CD14-positive monocyte (primary cell): ENCODE results near the gene SAT1. TPM values are rescaled to one million over a fixed set of nuclear protein-coding genes. Genes with fewer than 3 reads are reported as not detected.
A peak's percentile ranks its signal among the peaks of the same experiment; 100 is the strongest.

ENCODE experiments used
- DNase-seq, 3 donors: peaks; one replicate each; pipeline ENCODE4 v3.0.0-alpha.2; 2011 to 2022
- H2AFZ ChIP-seq: 2 replicates; pipeline ENCODE4 v1.6.0; 2012; ENCODE audit warnings: mild to moderate bottlenecking, low read depth, low read length, inconsistent platforms; ENCODE audit not compliant: insufficient read depth, poor library complexity, severe bottlenecking
- H3K27ac ChIP-seq, 2 donors: 1 replicate in 1 of 2; 2 replicates in 1 of 2; pipeline ENCODE4 v1.5.1; 2012 to 2013; ENCODE audit warnings: low read length in 2 of 2, control low read depth in 1 of 2, inconsistent platforms in 1 of 2, low read depth in 1 of 2, mild to moderate bottlenecking in 1 of 2
- H3K27me3 ChIP-seq, 2 donors: one replicate each; pipeline versions ENCODE4 v1.6.0 to v1.6.1; 2011 to 2013; ENCODE audit warnings: low read length in 2 of 2; ENCODE audit not compliant: control insufficient read depth in 2 of 2, insufficient read depth in 2 of 2
- H3K36me3 ChIP-seq, 2 donors: replicated peaks in 1 of 2; 1 replicate in 1 of 2; 2 replicates in 1 of 2; pipeline versions ENCODE4 v1.5.1 to v1.6.1; 2012 to 2013; ENCODE audit warnings: low read length in 2 of 2, control low read depth in 1 of 2, inconsistent platforms in 1 of 2, mild to moderate bottlenecking in 1 of 2; ENCODE audit not compliant: insufficient read depth in 2 of 2, control insufficient read depth in 1 of 2
- H3K4me1 ChIP-seq, 2 donors: 1 replicate in 1 of 2; 2 replicates in 1 of 2; pipeline versions ENCODE4 v1.5.1 to v1.6.1; 2012 to 2013; ENCODE audit warnings: low read length in 2 of 2, control low read depth in 1 of 2, inconsistent platforms in 1 of 2, mild to moderate bottlenecking in 1 of 2, moderate library complexity in 1 of 2; ENCODE audit not compliant: insufficient read depth in 2 of 2, control insufficient read depth in 1 of 2
- H3K4me2 ChIP-seq: replicated peaks from 2 replicates; pipeline ENCODE3; 2012; ENCODE audit warnings: low read length, moderate library complexity, mild to moderate bottlenecking; ENCODE audit not compliant: poor library complexity, severe bottlenecking; ENCODE audit errors: extremely low read depth
- H3K4me3 ChIP-seq, 3 experiments: fragments of 200-600 bp in 1 of 3; sonication (generic) in 1 of 3; replicated peaks in 1 of 3; 1 replicate in 2 of 3; 2 replicates in 1 of 3; pipeline ENCODE4 v1.5.1; 2011 to 2013; ENCODE audit warnings: low read length in 3 of 3, mild to moderate bottlenecking in 3 of 3, control low read depth in 2 of 3, low read depth in 2 of 3, inconsistent platforms in 1 of 3, moderate library complexity in 1 of 3
- H3K79me2 ChIP-seq: 2 replicates; pipeline ENCODE4 v1.6.0; 2012; ENCODE audit warnings: mild to moderate bottlenecking, control low read depth, inconsistent platforms, low read length, moderate library complexity; ENCODE audit not compliant: insufficient read depth
- H3K9ac ChIP-seq: 2 replicates; pipeline ENCODE4 v1.6.0; 2017; ENCODE audit warnings: low read length, mild to moderate bottlenecking; ENCODE audit not compliant: insufficient read depth, poor library complexity, severe bottlenecking
- H3K9me3 ChIP-seq, 2 donors: replicated peaks in 1 of 2; 1 replicate in 1 of 2; 2 replicates in 1 of 2; pipeline versions ENCODE4 v1.5.1 to v1.6.1; 2012 to 2013; ENCODE audit warnings: low read length in 2 of 2, control low read depth in 1 of 2; ENCODE audit not compliant: control insufficient read depth in 1 of 2, insufficient read depth in 1 of 2
- H4K20me1 ChIP-seq: 2 replicates; pipeline ENCODE4 v1.6.0; 2012; ENCODE audit warnings: mild to moderate bottlenecking, low read length, control low read depth, moderate library complexity; ENCODE audit not compliant: insufficient read depth
- H3K27ac Mint-ChIP-seq, 7 donors: one replicate each; pipeline ENCODE4 v1.8.0; 2020; ENCODE audit warnings: mild to moderate bottlenecking in 7 of 7, mixed read lengths in 7 of 7, moderate library complexity in 6 of 7, inconsistent platforms in 2 of 7
- H3K27me3 Mint-ChIP-seq, 3 donors: one replicate each; pipeline ENCODE4 v1.8.0; 2021 to 2022; ENCODE audit warnings: low read depth in 3 of 3, mild to moderate bottlenecking in 3 of 3, mixed read lengths in 3 of 3, moderate library complexity in 3 of 3, inconsistent platforms in 1 of 3
- H3K36me3 Mint-ChIP-seq, 2 donors: one replicate each; pipeline ENCODE4 v1.8.0; 2020; ENCODE audit warnings: mixed read lengths in 2 of 2, inconsistent platforms in 1 of 2, mild to moderate bottlenecking in 1 of 2
- H3K4me1 Mint-ChIP-seq: one replicate; pipeline ENCODE4 v1.8.0; 2020; ENCODE audit warnings: mild to moderate bottlenecking, mixed read lengths
- H3K4me3 Mint-ChIP-seq, 2 donors: one replicate each; pipeline ENCODE4 v1.8.0; 2020; ENCODE audit warnings: mild to moderate bottlenecking in 2 of 2, mixed read lengths in 2 of 2, moderate library complexity in 1 of 2
- H3K9me3 Mint-ChIP-seq, 7 donors: one replicate each; pipeline ENCODE4 v1.8.0; 2020 to 2022; ENCODE audit warnings: mixed read lengths in 7 of 7, mild to moderate bottlenecking in 6 of 7, moderate library complexity in 6 of 7, inconsistent platforms in 2 of 7
- WGBS: methylation state at CpG from one replicate; pipeline ENCODE4 v1.1.5; 2013; ENCODE audit warnings: missing lambda C conversion rate; ENCODE audit not compliant: insufficient coverage; 5-methylcytosine and 5-hydroxymethylcytosine counted together
- intact Hi-C, 2 donors: fragments of 100-400 bp; cut with micrococcal nuclease; formaldehyde crosslinking; loops; one replicate each; pipeline versions ENCODE4 v1.15.0 to v1.15.1; 2023
- polyA plus RNA-seq, 3 donors: library from polyadenylated mRNA; depleted of rRNA in 1 of 3; unstranded in 2 of 3; stranded (reverse) in 1 of 3; fragments of 300-500 nt in 2 of 3; fragments of >200 nt in 1 of 3; fragmentation: Illumina TruSeq in 2 of 3; gene quantifications; 1 replicate in 2 of 3; 2 replicates in 1 of 3; pipeline ENCODE4 v1.2.3, GENCODE V29; 2012 to 2021
- TF ChIP-seq, protein P1 (sequence below): fragments of 200-600 bp; IDR thresholded peaks from one replicate; pipeline ENCODE4 v1.8.0; 2022; ENCODE audit warnings: antibody characterized with exemption, mild to moderate bottlenecking

The SAT1 gene
- polyA plus RNA-seq, 3 donors = 897 to 7,815 (median 970) TPM

DNA sequence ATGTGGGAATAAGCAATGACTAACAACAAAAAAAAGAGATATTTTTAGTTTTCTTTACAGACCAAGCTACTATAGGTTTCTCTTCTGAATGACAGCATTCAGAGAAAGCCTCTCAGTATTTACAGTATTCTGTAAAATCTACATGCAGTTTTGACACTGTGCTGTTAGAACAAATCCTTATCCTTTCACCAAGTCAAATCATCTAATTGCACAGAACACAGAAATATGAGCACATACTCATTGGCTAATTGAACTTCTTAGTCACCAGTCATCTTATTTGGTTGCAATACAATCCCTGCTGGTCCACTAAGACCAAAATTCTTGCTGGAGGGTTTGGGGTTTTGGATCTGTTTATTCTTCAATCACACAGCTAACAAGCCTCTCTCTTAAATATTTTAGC, 45.6 kb upstream of the SAT1 start:
- Histone ChIP-seq H3K79me2 (peaks cover 77% of the 10 kb centered on the region), H3K4me3 (no peak overlapping the region), H3K9ac (no peak overlapping the region), H3K4me2 (no peak overlapping the region), H3K9me3 (no peaks in the 10 kb centered on the region), H3K4me1 (peaks cover 28% of the 10 kb centered on the region in 2 donors), H3K36me3 (peaks cover 3 to 7% of the 10 kb centered on the region in 2 donors), H3K27ac (no peak overlapping the region), H2AFZ (no peak overlapping the region), H4K20me1 (no peaks in the 10 kb centered on the region), H3K27me3 (no peaks in the 10 kb centered on the region)
- Mint-ChIP-seq H3K4me3 (no peak overlapping the region), H3K4me1 (peaks cover 35% of the 10 kb centered on the region), H3K9me3 (peaks cover 0 to 5% (median 0%) of the 10 kb centered on the region in 7 donors), H3K36me3 (peaks cover 0 to 12% of the 10 kb centered on the region in 2 donors), H3K27me3 (peaks cover 0 to 3% (median 2%) of the 10 kb centered on the region in 3 donors), H3K27ac (peak overlapping the region in 4 of 7 donors; percentile 24 to 82 (median 61))
- intact Hi-C loops = no loop called here
- TF ChIP-seq, protein P1, sequence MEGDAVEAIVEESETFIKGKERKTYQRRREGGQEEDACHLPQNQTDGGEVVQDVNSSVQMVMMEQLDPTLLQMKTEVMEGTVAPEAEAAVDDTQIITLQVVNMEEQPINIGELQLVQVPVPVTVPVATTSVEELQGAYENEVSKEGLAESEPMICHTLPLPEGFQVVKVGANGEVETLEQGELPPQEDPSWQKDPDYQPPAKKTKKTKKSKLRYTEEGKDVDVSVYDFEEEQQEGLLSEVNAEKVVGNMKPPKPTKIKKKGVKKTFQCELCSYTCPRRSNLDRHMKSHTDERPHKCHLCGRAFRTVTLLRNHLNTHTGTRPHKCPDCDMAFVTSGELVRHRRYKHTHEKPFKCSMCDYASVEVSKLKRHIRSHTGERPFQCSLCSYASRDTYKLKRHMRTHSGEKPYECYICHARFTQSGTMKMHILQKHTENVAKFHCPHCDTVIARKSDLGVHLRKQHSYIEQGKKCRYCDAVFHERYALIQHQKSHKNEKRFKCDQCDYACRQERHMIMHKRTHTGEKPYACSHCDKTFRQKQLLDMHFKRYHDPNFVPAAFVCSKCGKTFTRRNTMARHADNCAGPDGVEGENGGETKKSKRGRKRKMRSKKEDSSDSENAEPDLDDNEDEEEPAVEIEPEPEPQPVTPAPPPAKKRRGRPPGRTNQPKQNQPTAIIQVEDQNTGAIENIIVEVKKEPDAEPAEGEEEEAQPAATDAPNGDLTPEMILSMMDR = no peak
- DNase-seq = peak; percentile 16 to 50 (median 43)

DNA sequence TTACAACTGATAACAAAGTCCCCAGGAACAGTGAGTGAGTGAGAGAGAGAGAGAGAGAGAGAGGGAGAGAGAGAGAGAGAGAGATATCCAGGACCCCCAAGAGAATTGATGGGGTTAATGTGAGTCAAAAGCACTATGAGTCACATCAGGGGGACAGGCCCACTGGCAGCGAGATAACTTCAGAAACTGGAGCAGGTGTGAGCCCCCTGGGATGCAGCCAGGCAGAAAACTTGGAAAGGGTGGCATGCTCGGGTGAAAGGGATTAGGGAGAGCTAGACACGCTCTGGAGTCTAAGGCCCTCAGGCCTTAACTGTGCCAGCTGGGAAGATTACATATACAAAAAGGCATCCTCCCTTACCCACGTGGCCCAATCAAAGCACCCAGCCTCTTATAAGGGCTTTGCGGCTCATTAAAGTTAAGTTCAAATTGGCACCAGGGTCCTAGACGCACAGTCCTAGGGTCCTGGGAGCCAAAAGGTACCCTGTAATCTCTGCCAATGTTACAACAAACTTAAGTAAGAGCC, 40.7 kb upstream of the SAT1 start:
- Histone ChIP-seq H3K79me2 (peaks cover 56% of the 10 kb centered on the region), H3K27me3 (no peaks in the 10 kb centered on the region), H4K20me1 (no peaks in the 10 kb centered on the region), H2AFZ (no peak overlapping the region), H3K27ac (peak overlapping the region; percentile 94 to 95), H3K36me3 (no peaks in the 10 kb centered on the region), H3K4me2 (peak overlapping the region; percentile 78), H3K9ac (peak overlapping the region; percentile 82), H3K9me3 (no peaks in the 10 kb centered on the region), H3K4me1 (peaks cover 21 to 23% of the 10 kb centered on the region in 2 donors), H3K4me3 (peak overlapping the region; percentile 69 to 86 (median 70))
- no CpG with 5 or more reads among the region's 6 CpGs for WGBS
- TF ChIP-seq, protein P1 = no peak
- peaks cover 0 to 2% of the 10 kb centered on the region in 2 donors for H3K36me3 Mint-ChIP-seq
- peak overlapping the region; percentile 85 to 89 for H3K4me3 Mint-ChIP-seq
- peaks cover 37% of the 10 kb centered on the region for H3K4me1 Mint-ChIP-seq
- peak in 1 of 3 donors; percentile 13 for DNase-seq
- H3K9me3 Mint-ChIP-seq = peaks cover 0 to 10% (median 0%) of the 10 kb centered on the region in 7 donors
- H3K27ac Mint-ChIP-seq = peak overlapping the region; percentile 92 to 98 (median 95)
- intact Hi-C loops = loop anchor here in 1 of 2 donors (5.0 kb wide), 1 partner anchor 40 kb away; the partner anchor contains the start of gene SAT1
- peaks cover 0 to 9% (median 4%) of the 10 kb centered on the region in 3 donors for H3K27me3 Mint-ChIP-seq
